Heart left ventricle (tissue), 13 donors: ENCODE data around the gene FAM98C.

ENCODE experiments used
- POLR2A ChIP-seq, 2 donors: fragments of 450-650 bp; IDR thresholded peaks; one replicate each; pipeline ENCODE4 v1.6.1; 2017; ENCODE audit warnings: antibody characterized with exemption in 2 of 2, mild to moderate bottlenecking in 2 of 2, moderate library complexity in 2 of 2
- TF ChIP-seq, protein P1 (sequence below), 12 donors: fragments of 200-600 bp; sonication (generic) in 4 of 12; IDR thresholded peaks; one replicate each; pipeline versions ENCODE4 v1.5.0 to v1.8.0; 2018 to 2022; ENCODE audit warnings: antibody characterized with exemption in 12 of 12, mild to moderate bottlenecking in 5 of 12
- donor health status: ischemic (EF 13 %, LVEDD 7.1; RV severe dilation, severe dysfunction).
- donor health status: DM: no; HTN: yes; CAD: no.
- donor health status: DM: no; HTN: no; CAD: no.
- donor health status: ischemic (EF 25% LVEDD 6.9; RV normal size, moderate dysfunction).
- donor health status: ischemic (EF 25% LVEDD 5.7; RV mildly dilated, moderate dysfunction).
- donor health status: ischemic (EF 35%, LVEDD 5.7; RV mildly dilated, moderate dysfunction).
- donor health status: nonischemic (EF 11% LVEDD 7.7; RV severe dilation, severe dysfunction).
- donor health status: DM: yes; HTN: yes; CAD: no.
- donor health status: PGD.
- donor health status: ischemic (EF 29% LVEDD 5.4; RV normal size, mild dysfunction).
- donor health status: nonischemic (EF 23%, LVEDD 6.1; RV moderate dilation, normal function).

GRCh38 chr19:38400361-38400760 is 2.5 kb upstream of the FAM98C start:
- TF ChIP-seq, protein P1, sequence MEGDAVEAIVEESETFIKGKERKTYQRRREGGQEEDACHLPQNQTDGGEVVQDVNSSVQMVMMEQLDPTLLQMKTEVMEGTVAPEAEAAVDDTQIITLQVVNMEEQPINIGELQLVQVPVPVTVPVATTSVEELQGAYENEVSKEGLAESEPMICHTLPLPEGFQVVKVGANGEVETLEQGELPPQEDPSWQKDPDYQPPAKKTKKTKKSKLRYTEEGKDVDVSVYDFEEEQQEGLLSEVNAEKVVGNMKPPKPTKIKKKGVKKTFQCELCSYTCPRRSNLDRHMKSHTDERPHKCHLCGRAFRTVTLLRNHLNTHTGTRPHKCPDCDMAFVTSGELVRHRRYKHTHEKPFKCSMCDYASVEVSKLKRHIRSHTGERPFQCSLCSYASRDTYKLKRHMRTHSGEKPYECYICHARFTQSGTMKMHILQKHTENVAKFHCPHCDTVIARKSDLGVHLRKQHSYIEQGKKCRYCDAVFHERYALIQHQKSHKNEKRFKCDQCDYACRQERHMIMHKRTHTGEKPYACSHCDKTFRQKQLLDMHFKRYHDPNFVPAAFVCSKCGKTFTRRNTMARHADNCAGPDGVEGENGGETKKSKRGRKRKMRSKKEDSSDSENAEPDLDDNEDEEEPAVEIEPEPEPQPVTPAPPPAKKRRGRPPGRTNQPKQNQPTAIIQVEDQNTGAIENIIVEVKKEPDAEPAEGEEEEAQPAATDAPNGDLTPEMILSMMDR (IDR thresholded peaks at IDR 0.05): no peak
- no peak for TF ChIP-seq POLR2A (IDR thresholded peaks at IDR 0.05)
